Measurements from ENCODE around the gene ATP5F1D.

ATP5F1D gene

DNA sequence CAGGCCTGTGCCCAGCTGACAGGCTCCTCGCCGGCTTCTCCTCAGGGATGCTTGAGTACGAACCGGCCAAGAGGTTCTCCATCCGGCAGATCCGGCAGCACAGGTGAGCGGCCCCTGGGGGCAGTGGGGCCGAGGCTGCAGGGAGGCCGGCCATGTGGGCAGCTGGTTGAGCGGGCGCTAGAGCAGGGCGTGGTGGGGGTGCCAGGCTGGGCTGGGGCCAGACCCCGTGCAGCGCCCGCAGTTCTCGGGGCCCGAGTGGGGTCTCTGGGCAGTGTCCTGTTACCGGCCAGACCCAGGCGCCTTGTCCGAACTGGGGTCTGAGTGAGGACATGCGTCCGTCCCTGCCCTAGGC lies 19.7 kb upstream of the ATP5F1D start:
- Histone ChIP-seq H3K9me3 (ENCODE audit: control insufficient read depth, insufficient read depth, low read length) (no peaks in the 10 kb centered on the region), H3K4me1 (ENCODE audit: control insufficient read depth, insufficient read depth, low read length) (no peaks in the 10 kb centered on the region; the same call in 1 of the 2 replicates), H3K27me3 (ENCODE audit: control insufficient read depth, insufficient read depth, low read length) (no peaks in the 10 kb centered on the region), H3K27ac (ENCODE audit: low read depth, low read length) (no peak overlapping the region), H3K4me3 (ENCODE audit: low read depth, low read length) (no peak overlapping the region), H3K36me3 (ENCODE audit: control insufficient read depth, insufficient read depth, low read length) (peaks cover 40% of the 10 kb centered on the region), H3K9ac (ENCODE audit: low read depth, low read length) (no peak overlapping the region)

DNA sequence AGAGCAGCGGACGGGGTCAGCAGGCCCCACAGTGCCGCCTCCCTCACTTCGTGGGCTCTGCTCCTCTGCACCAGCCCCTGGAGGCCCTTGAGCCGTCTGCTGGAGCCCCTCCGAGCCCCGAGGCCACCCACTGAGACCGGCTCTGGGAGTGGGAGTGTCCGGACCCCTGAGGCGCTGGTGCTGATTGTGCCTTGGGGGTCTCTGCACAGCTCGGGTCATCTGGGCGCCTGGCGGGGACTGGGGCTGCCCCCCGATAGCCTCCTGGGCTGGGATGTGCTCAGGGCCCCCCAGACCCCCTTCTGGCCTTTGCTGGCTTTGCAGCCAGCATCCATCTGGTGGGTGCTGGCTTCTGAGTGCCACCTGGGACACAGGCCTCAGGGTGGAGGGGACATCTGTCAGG lies 19.2 kb upstream of the ATP5F1D start:
- no peaks in the 10 kb centered on the region for H3K4me1 ChIP-seq (ENCODE audit: control insufficient read depth, insufficient read depth, low read length)
- H3K27me3 ChIP-seq (ENCODE audit: control insufficient read depth, insufficient read depth, low read length), result no peaks in the 10 kb centered on the region
- no peak overlapping the region for H3K27ac ChIP-seq (ENCODE audit: low read depth, low read length)
- peaks cover 40% of the 10 kb centered on the region for H3K36me3 ChIP-seq (ENCODE audit: control insufficient read depth, insufficient read depth, low read length)
- H3K9me3 ChIP-seq (ENCODE audit: control insufficient read depth, insufficient read depth, low read length), result no peaks in the 10 kb centered on the region
- no peak overlapping the region for H3K4me3 ChIP-seq (ENCODE audit: low read depth, low read length)
- H3K9ac ChIP-seq (ENCODE audit: low read depth, low read length), result no peak overlapping the region

DNA sequence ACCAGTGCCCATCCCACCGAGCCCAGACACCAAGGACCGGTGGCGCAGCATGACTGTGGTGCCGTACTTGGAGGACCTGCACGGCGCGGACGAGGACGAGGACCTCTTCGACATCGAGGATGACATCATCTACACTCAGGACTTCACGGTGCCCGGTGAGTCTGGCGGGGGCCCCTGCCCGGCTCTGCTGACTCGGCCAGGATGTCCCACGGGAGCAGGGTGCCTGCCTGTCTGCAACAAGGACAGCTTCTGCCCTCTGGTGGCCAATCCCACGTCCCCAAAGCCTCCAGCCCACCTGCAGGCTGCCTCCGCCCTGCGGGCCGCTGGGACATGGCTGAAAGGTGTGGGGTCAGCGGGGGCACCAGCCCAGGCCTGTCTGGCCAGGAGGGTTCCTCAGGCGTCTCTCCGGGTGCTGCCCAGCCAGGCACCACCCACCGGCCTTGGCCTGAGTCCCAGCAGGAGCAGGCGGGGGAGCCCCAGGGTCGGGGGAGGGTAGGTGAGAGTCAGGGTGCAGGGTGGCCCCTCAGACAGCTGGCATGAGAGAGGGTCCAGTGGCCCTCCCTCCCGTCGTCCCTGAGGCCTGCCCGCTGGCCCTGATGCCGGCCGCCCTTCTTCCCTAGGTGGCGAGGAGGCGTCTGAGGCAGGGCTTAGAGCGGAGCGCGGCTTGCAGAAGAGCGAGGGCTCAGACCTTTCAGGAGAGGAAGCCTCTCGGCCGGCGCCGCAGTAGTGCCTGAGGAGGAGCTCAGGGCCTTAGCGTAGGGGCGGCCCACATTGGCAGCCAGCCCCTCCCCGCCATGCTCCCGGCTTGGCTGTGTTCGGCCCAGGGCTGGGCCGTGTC lies 18.3 kb upstream of the ATP5F1D start:
- Histone ChIP-seq H3K36me3 (ENCODE audit: control insufficient read depth, insufficient read depth, low read length) (peaks cover 42% of the 10 kb centered on the region), H3K4me1 (ENCODE audit: control insufficient read depth, insufficient read depth, low read length) (no peaks in the 10 kb centered on the region), H3K9me3 (ENCODE audit: control insufficient read depth, insufficient read depth, low read length) (no peaks in the 10 kb centered on the region), H3K4me3 (ENCODE audit: low read depth, low read length) (no peak overlapping the region), H3K27ac (ENCODE audit: low read depth, low read length) (no peak overlapping the region), H3K27me3 (ENCODE audit: control insufficient read depth, insufficient read depth, low read length) (no peaks in the 10 kb centered on the region), H3K9ac (ENCODE audit: low read depth, low read length) (no peak overlapping the region)

DNA sequence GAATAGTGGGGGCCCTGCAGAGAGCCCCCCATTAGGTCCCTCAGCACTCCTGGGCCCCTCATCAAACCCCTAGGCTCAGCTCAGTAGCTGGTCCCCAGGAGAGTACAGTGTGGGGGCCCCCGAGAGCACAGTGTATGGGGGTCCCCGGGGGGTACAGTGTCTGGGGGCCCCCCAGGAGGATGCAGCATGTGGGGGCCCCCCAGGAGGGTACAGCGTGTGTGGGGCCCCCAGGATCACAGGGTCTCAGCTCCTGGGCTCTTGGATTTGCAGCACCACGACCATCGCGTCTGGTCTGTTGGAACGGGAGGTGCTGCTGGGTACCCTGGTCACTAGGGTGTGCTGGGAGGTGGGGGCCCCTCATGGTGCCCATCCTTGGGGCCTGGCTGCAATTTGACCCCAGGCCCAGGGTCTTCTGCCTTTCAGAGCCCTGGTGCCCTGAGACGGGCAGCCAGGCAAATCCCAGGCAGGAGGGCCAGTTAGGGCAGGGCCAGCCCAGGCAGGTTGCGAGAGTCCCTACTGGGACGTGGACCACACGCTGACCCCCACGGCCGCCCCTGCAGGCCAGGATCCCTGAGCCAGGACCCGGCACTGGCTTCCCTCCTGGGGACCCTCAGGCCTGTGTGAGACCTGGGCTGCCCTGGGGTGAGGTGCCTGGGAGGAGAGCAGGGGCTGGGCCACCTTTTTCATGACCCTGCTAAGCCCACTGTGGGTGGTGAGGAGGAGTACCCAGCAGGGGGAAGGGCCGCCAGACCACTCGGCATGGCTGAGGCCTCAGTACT lies 17.3 kb upstream of the ATP5F1D start:
- H3K27ac ChIP-seq (ENCODE audit: low read depth, low read length), result no peak overlapping the region
- no peaks in the 10 kb centered on the region for H3K27me3 ChIP-seq (ENCODE audit: control insufficient read depth, insufficient read depth, low read length)
- no peak overlapping the region for H3K4me3 ChIP-seq (ENCODE audit: low read depth, low read length)

DNA sequence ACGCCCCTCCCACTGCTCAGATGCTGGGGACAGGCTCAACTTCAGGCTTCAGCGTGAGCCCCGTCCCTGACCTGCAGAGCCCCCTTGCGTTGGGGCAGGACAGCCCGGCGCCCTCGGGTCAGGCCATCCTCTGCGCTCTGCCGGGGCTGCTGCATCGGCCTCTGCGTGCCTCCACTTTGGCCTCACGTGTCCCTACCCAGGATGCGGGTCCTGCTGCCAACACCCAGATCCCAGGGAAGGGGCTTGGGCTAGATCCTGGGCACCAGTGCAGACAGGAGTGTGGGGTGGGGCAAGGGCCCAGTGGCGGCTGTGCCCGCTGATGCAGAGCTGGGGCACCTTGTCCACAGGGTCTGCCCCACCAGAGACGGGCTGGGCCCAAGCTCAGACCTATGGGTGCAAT lies 16.7 kb upstream of the ATP5F1D start:
- Histone ChIP-seq H3K4me1 (ENCODE audit: control insufficient read depth, insufficient read depth, low read length) (no peaks in the 10 kb centered on the region), H3K27me3 (ENCODE audit: control insufficient read depth, insufficient read depth, low read length) (no peaks in the 10 kb centered on the region), H3K27ac (ENCODE audit: low read depth, low read length) (no peak overlapping the region), H3K9me3 (ENCODE audit: control insufficient read depth, insufficient read depth, low read length) (no peaks in the 10 kb centered on the region), H3K36me3 (ENCODE audit: control insufficient read depth, insufficient read depth, low read length) (peaks cover 41% of the 10 kb centered on the region), H3K9ac (ENCODE audit: low read depth, low read length) (no peak overlapping the region), H3K4me3 (ENCODE audit: low read depth, low read length) (no peak overlapping the region)

More for the DNA sequence above, 17.3 kb upstream of the ATP5F1D start:
- Histone ChIP-seq H3K9me3 (ENCODE audit: control insufficient read depth, insufficient read depth, low read length) (no peaks in the 10 kb centered on the region), H3K36me3 (ENCODE audit: control insufficient read depth, insufficient read depth, low read length) (peaks cover 42% of the 10 kb centered on the region), H3K9ac (ENCODE audit: low read depth, low read length) (no peak overlapping the region), H3K4me1 (ENCODE audit: control insufficient read depth, insufficient read depth, low read length) (no peaks in the 10 kb centered on the region)

DNA sequence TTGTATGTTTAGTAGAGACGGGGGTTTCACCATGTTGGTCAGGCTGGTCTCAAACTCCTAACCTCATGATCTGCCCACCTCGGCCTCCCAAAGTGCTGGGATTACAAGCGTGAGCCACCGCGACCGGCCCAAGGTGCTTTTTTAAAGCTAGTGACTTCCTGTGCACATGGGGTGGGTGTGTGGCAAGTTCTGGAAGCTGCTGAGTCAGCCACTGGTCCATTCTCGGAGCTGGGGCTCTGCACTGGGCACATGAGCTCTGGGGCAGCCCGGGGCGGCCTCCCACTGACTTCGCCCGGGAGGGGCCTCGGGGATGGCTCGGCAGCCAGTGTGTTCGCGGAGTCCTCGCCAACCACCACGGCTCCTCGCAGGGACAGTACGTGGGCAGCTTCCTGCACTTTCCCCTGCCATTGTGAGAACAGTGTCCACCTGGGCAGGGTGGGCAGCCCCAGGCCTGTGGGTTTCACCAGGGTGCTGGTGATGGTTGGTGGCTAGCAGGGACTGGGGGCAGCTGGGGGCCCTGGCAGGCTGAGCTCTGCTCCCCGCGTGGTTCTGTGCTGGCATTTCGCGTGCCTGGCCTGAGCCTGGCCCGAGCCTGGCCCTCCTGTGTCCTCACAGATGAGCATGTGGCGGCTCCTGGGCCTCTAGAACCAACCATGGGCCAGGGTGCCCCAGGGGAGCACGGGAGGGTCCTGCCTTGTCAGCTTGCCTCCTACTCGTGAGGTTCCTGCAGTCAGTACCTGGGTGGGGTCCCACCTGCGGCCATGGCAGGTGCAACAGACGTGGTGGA lies 15.9 kb upstream of the ATP5F1D start:
- no peaks in the 10 kb centered on the region for H3K4me1 ChIP-seq (ENCODE audit: control insufficient read depth, insufficient read depth, low read length)
- no peak overlapping the region for H3K4me3 ChIP-seq (ENCODE audit: low read depth, low read length)
- no peak overlapping the region for H3K9ac ChIP-seq (ENCODE audit: low read depth, low read length)
- H3K36me3 ChIP-seq (ENCODE audit: control insufficient read depth, insufficient read depth, low read length), result peaks cover 38% of the 10 kb centered on the region
- H3K9me3 ChIP-seq (ENCODE audit: control insufficient read depth, insufficient read depth, low read length), result no peaks in the 10 kb centered on the region
- no peaks in the 10 kb centered on the region for H3K27me3 ChIP-seq (ENCODE audit: control insufficient read depth, insufficient read depth, low read length)
- no peak overlapping the region for H3K27ac ChIP-seq (ENCODE audit: low read depth, low read length)

DNA sequence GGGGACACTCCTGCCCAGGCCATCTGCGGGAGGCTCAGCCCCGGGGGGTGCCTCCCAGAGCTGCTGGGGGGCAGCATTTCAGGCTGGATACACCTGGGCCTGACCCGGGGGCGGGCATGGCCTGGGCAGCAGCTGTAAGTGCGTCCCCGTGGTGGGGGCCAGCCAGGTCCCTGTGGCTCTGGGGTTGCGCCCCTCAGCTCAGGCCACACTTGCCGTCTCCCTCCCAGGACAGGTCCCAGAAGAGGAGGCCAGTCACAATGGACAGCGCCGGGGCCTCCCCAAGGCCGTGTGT lies 15.4 kb upstream of the ATP5F1D start:
- no peak overlapping the region for H3K4me3 ChIP-seq (ENCODE audit: low read depth, low read length)
- H3K27me3 ChIP-seq (ENCODE audit: control insufficient read depth, insufficient read depth, low read length), result no peaks in the 10 kb centered on the region
- H3K27ac ChIP-seq (ENCODE audit: low read depth, low read length), result no peak overlapping the region
- peaks cover 33% of the 10 kb centered on the region; the same call in 1 of the 2 replicates for H3K36me3 ChIP-seq (ENCODE audit: control insufficient read depth, insufficient read depth, low read length)
- H3K9me3 ChIP-seq (ENCODE audit: control insufficient read depth, insufficient read depth, low read length), result no peaks in the 10 kb centered on the region
- no peak overlapping the region for H3K9ac ChIP-seq (ENCODE audit: low read depth, low read length)
- H3K4me1 ChIP-seq (ENCODE audit: control insufficient read depth, insufficient read depth, low read length), result no peaks in the 10 kb centered on the region

DNA sequence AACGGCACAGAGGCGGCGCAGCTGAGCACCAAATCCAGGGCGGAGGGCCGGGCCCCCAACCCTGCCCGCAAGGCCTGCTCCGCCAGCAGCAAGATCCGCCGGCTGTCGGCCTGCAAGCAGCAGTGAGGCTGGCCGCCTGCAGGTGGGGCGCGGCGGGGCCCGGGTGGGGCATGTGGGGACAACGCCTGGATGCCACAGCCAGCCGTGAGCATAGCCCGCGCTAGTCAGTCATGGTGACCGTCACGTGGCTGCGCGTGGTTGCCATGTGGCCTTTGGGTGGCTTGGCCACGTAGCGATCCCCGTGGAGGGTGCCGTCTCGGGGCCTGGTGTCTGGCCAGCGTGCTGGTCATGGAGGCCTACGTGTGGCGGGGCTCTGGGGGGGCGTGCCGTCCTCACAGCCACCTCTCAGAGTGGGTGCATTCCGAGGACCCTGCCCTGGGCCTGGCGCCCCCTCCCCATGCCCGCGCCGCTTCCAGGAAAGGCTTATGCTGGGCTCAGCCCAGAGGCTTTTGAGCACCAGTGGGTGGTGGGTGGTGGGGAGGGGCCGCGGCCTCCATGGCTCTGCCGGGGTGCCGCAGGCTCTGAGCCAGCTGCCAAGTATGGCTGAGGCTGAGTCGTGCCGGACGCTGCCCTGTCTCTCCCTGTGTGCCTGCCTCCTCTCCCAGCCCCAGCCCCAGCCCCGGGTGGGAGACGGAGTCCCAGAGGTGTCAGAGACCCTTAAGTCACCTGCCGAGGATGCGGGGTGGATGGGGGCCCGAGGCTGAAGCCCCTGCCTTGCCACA lies 14.8 kb upstream of the ATP5F1D start:
- Histone ChIP-seq H3K9ac (ENCODE audit: low read depth, low read length) (no peak overlapping the region), H3K27me3 (ENCODE audit: control insufficient read depth, insufficient read depth, low read length) (no peaks in the 10 kb centered on the region), H3K4me1 (ENCODE audit: control insufficient read depth, insufficient read depth, low read length) (no peaks in the 10 kb centered on the region), H3K36me3 (ENCODE audit: control insufficient read depth, insufficient read depth, low read length) (peaks cover 34% of the 10 kb centered on the region; the same call in 1 of the 2 replicates), H3K4me3 (ENCODE audit: low read depth, low read length) (no peak overlapping the region), H3K9me3 (ENCODE audit: control insufficient read depth, insufficient read depth, low read length) (no peaks in the 10 kb centered on the region), H3K27ac (ENCODE audit: low read depth, low read length) (no peak overlapping the region)

DNA sequence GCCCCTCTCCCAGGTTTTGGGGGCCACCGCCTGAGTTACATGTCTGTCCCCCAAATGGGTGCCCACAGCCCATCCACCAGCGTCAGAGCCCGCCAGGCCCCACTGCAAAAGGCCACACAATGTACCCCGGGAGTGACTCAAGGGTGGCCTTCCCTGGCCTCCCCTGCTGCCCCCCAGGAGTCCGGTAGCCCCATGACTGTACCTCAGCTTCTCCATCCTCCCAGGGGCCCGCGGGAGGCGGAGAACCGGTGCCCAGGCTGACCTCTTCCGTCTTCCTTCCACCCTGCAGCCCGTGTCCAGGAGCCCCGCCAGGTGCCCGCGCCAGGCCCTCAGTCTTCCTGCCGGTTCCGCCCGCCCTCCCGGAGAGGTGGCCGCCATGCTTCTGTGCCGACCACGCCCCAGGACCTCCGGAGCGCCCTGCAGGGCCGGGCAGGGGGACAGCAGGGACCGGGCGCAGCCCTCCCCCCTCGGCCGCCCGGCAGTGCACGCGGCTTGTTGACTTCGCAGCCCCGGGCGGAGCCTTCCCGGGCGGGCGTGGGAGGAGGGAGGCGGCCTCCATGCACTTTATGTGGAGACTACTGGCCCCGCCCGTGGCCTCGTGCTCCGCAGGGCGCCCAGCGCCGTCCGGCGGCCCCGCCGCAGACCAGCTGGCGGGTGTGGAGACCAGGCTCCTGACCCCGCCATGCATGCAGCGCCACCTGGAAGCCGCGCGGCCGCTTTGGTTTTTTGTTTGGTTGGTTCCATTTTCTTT lies 14.1 kb upstream of the ATP5F1D start:
- no peaks in the 10 kb centered on the region for H3K27me3 ChIP-seq (ENCODE audit: control insufficient read depth, insufficient read depth, low read length)
- peaks cover 37% of the 10 kb centered on the region for H3K36me3 ChIP-seq (ENCODE audit: control insufficient read depth, insufficient read depth, low read length)
- H3K9me3 ChIP-seq (ENCODE audit: control insufficient read depth, insufficient read depth, low read length), result no peaks in the 10 kb centered on the region
- H3K27ac ChIP-seq (ENCODE audit: low read depth, low read length), result no peak overlapping the region
- no peak overlapping the region for H3K4me3 ChIP-seq (ENCODE audit: low read depth, low read length)
- no peaks in the 10 kb centered on the region for H3K4me1 ChIP-seq (ENCODE audit: control insufficient read depth, insufficient read depth, low read length)
- no peak overlapping the region for H3K9ac ChIP-seq (ENCODE audit: low read depth, low read length)
